Activated naive CD8-positive, alpha-beta T cell treated with anti-CD3 and anti-CD28 coated beads for 36 hours (primary cell): ENCODE measurements around the gene ZFHX2. TPM values are rescaled to one million over a fixed set of nuclear protein-coding genes. Genes with fewer than 3 reads are reported as not detected.

Source experiments
- DNase-seq: peaks from one replicate; pipeline ENCODE4 v3.0.0; 2021
- H3K27ac Mint-ChIP-seq: one replicate; pipeline ENCODE4 v1.8.0; 2022; ENCODE audit warnings: mild to moderate bottlenecking, moderate library complexity, mixed read lengths
- H3K27me3 Mint-ChIP-seq: one replicate; pipeline ENCODE4 v1.8.0; 2022; ENCODE audit warnings: mild to moderate bottlenecking, mixed read lengths
- H3K36me3 Mint-ChIP-seq: one replicate; pipeline ENCODE4 v1.8.0; 2021; ENCODE audit warnings: mild to moderate bottlenecking, mixed read lengths
- H3K4me1 Mint-ChIP-seq: one replicate; pipeline ENCODE4 v1.8.0; 2021; ENCODE audit warnings: mixed read lengths
- H3K4me3 Mint-ChIP-seq: one replicate; pipeline ENCODE4 v1.8.0; 2022; ENCODE audit warnings: mild to moderate bottlenecking, moderate library complexity, mixed read lengths
- H3K9me3 Mint-ChIP-seq: one replicate; pipeline ENCODE4 v1.8.0; 2022; ENCODE audit warnings: mixed read lengths
- total RNA-seq, 2 experiments: library from RNA; stranded (reverse); gene quantifications; one replicate each; pipeline ENCODE4 v1.2.3, GENCODE V29; 2021

Gene ZFHX2
- total RNA-seq, 2 experiments from 2014 or later, result 0.85 to 1.1 TPM

DNA sequence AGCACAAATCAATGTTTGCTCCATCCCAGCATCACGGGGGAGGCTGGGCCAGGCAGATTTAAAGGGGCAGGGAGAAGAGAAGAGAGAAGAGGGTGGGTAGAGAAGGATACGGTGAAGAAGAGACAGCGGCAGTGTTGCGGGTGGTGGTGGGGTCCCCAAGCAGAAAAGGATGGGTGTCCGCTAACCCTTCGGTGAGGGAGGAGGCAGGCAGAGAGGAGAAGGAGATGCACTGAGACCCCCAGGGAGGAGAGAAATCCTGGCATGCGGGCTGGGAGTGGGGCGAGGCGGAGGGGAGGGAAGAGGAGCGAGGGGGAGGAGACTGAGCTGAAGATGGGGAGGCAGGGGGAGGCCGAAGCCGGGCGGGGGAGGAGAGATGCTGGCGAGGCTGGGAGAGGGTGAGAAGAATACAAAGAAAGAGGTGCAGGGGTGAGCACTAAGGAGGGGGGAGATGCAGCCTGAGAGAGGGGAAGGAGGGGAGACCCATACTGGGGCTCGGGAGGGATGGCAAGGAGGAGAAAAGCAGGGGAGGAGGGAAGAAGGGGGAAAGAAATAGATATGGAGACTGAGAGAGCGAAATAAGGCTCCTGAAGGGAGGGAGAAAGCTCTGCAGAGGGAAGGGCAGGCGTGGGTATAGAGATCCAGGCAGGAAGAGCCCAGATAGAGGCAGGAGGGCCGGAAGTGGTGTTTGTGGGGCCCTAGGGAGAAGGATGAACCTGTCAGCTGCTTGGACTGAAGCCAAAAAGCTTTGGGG is 27.2 kb upstream of the ZFHX2 start, which contains the start of gene JPH4:
JPH4 (minus strand) TSS at position 231 of the 751 bp plus-strand sequence. CDS start 1,337 bp downstream, outside the sequence.
- Mint-ChIP-seq H3K4me1 (peaks cover 15% of the 10 kb centered on the region), H3K27me3 (peaks cover 52% of the 10 kb centered on the region), H3K9me3 (no peaks in the 10 kb centered on the region), H3K4me3 (no peak within 1 kb of the TSS), H3K36me3 (no peaks in the 10 kb centered on the region), H3K27ac (no peak within 1 kb of the TSS)
- no peak for DNase-seq

DNA sequence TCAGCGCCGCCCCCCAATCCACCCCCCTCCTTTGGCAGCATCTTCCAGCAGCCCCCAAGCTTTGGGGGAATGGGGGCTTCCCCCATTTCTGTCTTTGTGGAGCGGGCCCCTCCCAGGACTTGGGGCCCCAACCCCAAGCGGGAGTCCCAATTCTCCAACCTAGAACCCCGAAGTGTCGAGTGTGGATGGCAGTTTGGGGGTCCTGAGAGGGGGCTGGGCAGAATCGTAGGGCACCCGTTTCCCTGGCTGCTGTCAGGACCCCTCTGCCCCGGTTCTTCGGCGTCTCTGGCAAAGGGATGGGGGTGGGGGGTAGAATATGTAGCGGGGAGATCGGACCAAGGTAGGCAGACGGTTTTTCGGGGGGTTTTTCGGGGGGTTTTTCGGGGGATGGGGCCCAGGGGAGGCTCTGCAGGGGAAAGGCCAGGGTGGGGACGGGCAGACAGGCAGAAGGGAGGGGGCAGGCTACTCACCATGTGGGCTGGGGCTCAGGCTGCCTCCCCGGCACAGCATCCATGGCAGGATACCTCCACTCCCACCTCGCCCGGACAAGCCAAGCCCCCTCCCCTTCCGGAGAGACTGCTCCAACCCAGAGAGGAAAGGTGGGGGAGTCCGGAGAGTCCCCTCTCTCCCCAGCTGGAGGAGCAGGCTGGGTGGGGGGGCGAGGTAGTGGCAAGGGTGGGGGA is 26.3 kb upstream of the ZFHX2 start:
- Mint-ChIP-seq H3K36me3 (no peaks in the 10 kb centered on the region), H3K9me3 (no peaks in the 10 kb centered on the region), H3K27me3 (peaks cover 57% of the 10 kb centered on the region), H3K4me3 (no peak overlapping the region), H3K4me1 (peaks cover 17% of the 10 kb centered on the region), H3K27ac (no peak overlapping the region)
- DNase-seq, result no peak

DNA sequence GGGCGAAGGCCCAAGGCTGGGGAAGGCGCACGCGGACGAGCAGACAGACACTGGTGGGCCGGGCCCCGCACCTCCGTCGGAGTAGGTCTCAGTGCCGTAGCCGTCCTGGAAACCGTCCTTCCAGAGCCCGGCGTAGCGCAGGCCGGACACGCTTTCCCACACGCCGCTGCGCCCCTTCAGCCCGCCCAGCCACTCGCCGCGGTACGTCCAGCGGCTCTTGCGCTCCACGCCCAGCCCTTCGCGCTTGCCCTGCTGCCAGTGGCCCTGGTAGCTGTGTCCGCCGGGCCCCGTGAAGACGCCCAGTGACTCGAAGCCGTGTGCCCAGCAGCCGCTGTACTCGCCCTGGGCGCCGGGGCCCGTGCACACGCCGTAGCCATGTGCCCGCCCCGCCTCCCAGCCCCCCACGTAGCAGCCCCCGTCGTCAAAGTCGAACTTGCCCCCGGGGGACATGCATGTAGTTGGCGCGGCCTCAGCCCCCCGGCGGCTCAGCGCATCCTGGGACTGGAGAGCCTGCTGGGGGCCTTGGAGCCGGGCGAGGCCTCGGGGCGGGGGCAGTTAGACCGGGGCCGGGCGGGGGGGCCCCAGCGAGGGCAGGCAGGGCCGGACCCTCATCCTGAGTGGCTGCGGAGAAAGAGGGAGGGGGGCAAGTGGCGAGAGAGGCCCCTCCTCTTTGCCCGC is 25.6 kb upstream of the ZFHX2 start:
- H3K4me3 Mint-ChIP-seq, result peak overlapping the region; percentile 35
- peaks cover 17% of the 10 kb centered on the region for H3K4me1 Mint-ChIP-seq
- H3K27me3 Mint-ChIP-seq, result peaks cover 64% of the 10 kb centered on the region
- H3K9me3 Mint-ChIP-seq, result no peaks in the 10 kb centered on the region
- H3K27ac Mint-ChIP-seq, result no peak overlapping the region
- no peak for DNase-seq
- H3K36me3 Mint-ChIP-seq, result no peaks in the 10 kb centered on the region

DNA sequence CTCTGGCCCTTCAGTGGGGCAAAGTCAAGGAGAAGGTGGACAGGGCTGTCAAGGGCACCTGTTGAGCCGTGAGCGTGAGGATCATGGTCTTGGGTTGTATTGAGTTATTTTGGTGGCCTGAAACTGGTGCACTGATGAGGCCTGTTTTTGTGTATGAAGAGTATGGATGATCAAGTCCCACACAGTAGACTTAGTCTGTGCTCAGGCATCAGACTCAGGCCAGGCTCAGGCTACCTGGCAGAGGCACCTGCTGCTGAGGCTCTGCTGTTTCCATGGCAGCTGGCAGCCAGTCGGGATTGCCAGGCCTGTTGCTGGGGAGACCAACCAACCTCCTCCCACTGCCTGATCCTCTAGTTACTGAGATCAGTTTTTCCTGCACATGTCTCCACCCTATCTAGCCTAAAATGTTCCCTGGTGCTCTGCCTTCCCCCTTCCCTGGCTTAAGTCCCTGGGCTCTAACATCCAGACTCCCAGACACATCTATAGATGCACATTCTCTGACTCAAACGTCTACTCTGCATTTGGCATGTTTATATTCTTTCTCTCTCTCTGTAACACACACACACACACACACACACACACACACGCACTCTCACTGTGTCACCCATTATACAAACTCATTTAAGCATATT is 21.9 kb upstream of the ZFHX2 start:
- H3K36me3 Mint-ChIP-seq, result no peaks in the 10 kb centered on the region
- no peaks in the 10 kb centered on the region for H3K9me3 Mint-ChIP-seq
- DNase-seq, result no peak
- peaks cover 54% of the 10 kb centered on the region for H3K27me3 Mint-ChIP-seq
- no peak overlapping the region for H3K4me3 Mint-ChIP-seq
- peaks cover 15% of the 10 kb centered on the region for H3K4me1 Mint-ChIP-seq
- H3K27ac Mint-ChIP-seq, result no peak overlapping the region

DNA sequence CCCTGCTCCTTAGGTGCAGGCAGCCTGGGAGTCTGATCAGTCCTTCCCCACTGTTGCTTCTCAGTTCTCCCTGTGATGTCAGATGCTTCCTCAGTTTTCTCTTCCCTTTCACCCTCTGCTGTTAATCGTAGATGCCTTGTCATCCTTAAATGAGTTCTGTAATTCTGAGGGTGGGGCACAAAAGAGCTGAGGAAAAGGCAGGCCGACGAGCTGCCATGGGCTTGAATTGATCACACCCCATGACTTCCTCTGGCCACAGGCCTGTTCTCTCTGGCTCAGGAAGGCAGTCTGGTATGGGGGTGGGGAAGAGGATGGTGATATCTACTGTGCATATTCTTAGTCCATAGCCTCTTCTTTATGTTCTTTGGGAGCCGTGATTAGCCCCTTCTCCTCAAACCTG is 21.3 kb upstream of the ZFHX2 start:
- Mint-ChIP-seq H3K27ac (no peak overlapping the region), H3K4me3 (no peak overlapping the region), H3K4me1 (peaks cover 18% of the 10 kb centered on the region), H3K9me3 (no peaks in the 10 kb centered on the region), H3K36me3 (no peaks in the 10 kb centered on the region), H3K27me3 (peaks cover 47% of the 10 kb centered on the region)
- DNase-seq, result no peak

DNA sequence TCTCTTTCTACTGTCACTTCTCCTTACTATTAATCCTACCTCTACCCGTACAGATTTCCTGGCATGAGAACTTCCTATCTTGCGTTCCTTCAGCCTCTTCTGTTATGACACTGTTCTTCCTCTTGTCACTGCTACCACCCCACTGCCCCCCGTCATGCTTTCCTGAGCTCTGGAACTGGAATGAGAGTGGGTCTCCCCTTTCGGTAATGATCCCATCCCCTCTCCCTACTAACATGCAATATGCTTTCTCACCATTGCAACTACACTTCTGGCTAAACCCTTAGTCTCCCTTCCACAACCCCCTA is 20.9 kb upstream of the ZFHX2 start:
- Mint-ChIP-seq H3K9me3 (no peaks in the 10 kb centered on the region), H3K27me3 (peaks cover 44% of the 10 kb centered on the region), H3K27ac (no peak overlapping the region), H3K4me1 (peaks cover 20% of the 10 kb centered on the region), H3K4me3 (no peak overlapping the region), H3K36me3 (no peaks in the 10 kb centered on the region)
- DNase-seq, result no peak

DNA sequence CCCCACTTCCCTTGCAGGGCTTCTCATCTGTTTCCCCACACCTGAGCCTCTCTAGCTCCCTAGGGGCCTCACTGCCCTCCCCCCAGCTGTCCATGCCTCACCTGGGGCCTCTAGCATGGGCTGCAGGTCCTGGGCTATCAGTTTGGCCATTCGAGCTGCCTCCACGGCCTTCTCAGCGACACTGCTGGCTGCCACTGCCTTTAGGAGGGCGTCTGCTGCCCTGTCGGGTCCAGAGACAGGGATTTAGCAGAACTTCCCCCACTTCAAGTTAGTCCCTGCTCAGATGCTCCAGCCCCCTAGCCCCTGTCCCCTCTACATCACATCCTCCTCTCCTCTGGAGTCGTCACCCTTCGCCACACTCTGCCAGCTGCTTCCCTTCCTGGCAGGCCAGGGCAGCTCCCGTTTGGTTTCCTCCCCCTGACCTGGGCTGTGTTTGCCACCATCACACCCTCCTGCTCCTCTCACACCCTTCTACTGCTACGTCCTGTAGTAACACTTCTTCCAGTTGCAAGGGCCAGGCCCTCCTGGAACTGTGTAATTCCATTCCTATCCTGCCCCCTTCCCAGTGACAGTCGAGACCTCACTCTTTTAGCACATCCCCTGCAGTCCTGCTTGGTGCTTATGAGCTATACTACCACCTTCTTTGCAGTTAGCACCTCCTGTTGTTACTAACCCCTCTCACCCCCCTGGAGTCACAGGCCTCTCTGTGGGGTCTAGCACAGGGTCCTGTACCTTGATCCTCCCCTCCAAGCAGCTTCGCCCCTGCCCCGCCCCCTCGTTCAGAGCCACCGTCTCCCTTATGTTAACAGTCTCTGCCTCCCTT is 20.3 kb upstream of the ZFHX2 start:
- H3K36me3 Mint-ChIP-seq, result no peaks in the 10 kb centered on the region
- H3K9me3 Mint-ChIP-seq, result no peaks in the 10 kb centered on the region
- peaks cover 40% of the 10 kb centered on the region for H3K27me3 Mint-ChIP-seq
- H3K27ac Mint-ChIP-seq, result no peak overlapping the region
- no peak overlapping the region for H3K4me3 Mint-ChIP-seq
- H3K4me1 Mint-ChIP-seq, result peaks cover 20% of the 10 kb centered on the region
- DNase-seq, result no peak

DNA sequence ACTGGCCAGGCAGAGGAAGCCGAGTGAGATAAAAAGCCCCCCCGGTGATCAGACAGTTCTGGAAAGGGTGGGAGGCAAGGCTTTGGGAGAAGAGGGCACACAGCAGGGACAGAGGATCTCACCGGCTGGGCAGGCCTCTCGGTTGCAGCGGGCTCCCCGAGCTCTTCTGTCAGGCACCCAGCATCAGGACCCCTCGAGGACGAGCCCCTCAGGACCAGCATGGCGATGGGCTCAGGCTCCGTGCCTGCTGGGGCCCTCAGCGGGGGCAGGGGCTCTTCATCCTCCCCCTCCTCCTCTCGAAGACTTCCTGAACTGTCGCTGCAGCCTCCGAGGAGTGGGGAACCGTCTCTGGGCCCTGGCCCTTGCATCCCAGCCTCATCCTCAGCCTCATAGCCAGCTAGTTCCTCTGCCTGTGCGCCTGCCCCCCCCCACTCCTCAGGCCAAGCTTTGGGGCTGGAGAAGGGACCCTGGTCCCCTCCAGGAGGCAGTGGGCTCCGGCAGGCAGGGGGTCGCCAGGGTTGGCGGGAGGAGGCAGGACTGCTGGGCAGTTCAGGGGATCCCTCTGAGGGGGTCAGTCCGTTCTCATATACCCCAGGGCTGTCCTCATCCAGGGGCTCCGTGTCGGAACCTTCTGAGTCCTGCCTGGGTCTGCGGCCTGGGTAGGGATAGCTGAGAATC is 19.4 kb upstream of the ZFHX2 start:
- DNase-seq, result no peak
- Mint-ChIP-seq H3K27ac (no peak overlapping the region), H3K27me3 (peaks cover 32% of the 10 kb centered on the region)

DNA sequence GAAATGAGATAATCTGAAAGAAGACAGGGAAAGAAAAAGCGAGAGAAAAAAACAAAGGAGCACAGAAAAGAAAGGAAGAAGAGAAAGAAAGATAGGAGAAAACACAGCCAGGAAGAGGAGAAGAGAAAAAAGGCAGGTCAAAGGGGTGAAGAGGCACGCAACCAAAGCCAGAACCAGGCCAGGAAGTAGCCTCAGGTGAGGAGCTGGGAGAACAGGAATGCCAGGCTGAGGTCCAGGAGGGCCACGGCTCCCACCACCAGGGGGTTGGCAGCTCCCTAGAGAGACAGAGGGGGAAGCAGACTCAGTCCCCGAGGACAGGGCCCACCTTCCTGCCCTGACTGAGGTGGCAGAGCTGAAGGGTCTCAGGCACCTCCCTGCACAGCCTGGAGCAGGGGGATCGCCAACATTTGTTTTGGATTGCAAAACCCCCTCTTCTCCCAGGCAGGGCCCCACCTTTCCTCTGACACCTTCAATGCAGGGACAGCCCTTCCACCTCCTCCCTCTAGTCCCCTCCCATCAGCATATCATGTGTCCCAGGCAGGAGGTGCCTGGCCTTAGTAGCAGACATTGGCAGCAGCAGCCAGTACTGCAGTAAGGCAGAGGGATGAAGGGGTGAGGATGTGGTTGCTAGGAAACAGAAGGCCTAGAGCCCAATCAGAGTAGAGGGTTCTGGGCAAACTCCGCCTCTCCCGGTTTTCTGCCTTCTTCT is 18.0 kb upstream of the ZFHX2 start:
- Mint-ChIP-seq H3K4me1 (peaks cover 30% of the 10 kb centered on the region), H3K27me3 (peaks cover 23% of the 10 kb centered on the region), H3K9me3 (no peaks in the 10 kb centered on the region), H3K36me3 (peaks cover 5% of the 10 kb centered on the region), H3K4me3 (no peak overlapping the region), H3K27ac (no peak overlapping the region)
- DNase-seq, result no peak

More for the DNA sequence above, 19.4 kb upstream of the ZFHX2 start:
- Mint-ChIP-seq H3K36me3 (peaks cover 2% of the 10 kb centered on the region), H3K4me1 (peaks cover 20% of the 10 kb centered on the region), H3K9me3 (no peaks in the 10 kb centered on the region), H3K4me3 (no peak overlapping the region)

DNA sequence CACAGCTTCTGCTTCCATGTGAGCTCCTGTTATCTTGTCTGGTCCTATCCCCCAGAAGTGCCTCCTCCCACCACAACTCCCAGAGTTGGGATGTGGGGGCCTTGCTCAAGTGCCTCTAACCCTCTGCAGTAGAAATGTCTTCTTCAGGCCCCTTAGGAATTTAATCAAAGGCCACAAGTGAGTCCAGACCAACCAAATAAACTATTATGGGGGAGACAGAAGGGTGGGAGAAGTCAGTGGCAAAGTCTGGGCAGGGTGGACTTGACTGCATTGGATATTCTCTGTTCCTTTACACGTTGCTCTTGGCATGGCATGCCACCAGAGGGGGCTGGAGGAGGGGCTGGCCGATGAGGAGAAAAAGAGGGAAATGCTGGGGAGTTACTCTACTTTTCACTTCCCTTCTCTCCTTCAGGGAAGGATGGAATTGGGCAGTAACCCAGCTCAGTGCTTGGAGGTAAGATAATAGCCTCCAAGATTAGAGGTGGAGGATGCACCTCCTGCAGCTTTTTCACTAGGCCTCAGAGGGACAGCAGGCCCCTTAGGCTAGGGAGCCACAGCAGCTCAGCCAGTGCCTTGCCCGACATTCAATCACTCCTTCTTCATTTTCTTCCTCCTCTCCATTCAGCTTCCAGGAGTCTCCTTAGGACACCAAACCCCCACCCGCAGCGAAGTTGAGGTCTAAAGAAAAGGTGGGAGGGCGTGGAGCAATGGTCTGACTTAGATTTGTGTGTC is 17.2 kb upstream of the ZFHX2 start:
- peaks cover 5% of the 10 kb centered on the region for H3K36me3 Mint-ChIP-seq
- peak overlapping the region; percentile 98 for H3K27ac Mint-ChIP-seq
- peaks cover 17% of the 10 kb centered on the region for H3K27me3 Mint-ChIP-seq
- H3K4me3 Mint-ChIP-seq, result peak overlapping the region; percentile 100
- H3K4me1 Mint-ChIP-seq, result peaks cover 30% of the 10 kb centered on the region
- H3K9me3 Mint-ChIP-seq, result no peaks in the 10 kb centered on the region
- no peak for DNase-seq

DNA sequence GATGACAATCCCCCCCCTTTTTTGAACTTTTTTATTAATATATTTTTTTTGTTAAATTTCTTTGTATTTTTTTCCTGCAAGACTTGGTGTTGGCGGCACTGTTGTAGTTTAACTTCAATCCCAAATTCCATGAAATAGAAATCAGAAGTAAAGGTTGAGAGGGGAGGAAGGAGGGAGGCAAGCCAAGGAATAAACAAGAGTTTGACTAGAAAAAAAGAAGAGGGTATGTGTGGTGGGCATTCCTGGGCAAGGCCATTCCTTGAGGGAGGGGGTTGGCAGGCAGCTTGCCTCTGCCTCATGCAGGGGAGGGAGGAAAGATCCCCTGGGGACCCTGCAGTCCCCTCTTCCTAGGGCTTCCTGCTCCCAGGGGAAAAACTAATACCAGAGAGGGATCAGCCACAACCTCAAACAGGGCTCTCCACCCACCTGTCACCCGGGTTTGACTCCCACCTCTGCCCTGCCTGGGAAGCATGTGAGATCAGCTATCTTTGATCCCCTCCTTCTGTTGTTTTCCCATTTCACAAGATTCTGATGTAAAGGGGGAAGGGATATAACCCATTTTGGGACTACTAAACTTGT is 16.5 kb upstream of the ZFHX2 start:
- H3K36me3 Mint-ChIP-seq, result peaks cover 5% of the 10 kb centered on the region
- H3K4me3 Mint-ChIP-seq, result peak overlapping the region; percentile 100
- H3K27me3 Mint-ChIP-seq, result peaks cover 14% of the 10 kb centered on the region
- H3K4me1 Mint-ChIP-seq, result peaks cover 30% of the 10 kb centered on the region
- no peak for DNase-seq
- H3K9me3 Mint-ChIP-seq, result no peaks in the 10 kb centered on the region
- H3K27ac Mint-ChIP-seq, result peak overlapping the region; percentile 98

DNA sequence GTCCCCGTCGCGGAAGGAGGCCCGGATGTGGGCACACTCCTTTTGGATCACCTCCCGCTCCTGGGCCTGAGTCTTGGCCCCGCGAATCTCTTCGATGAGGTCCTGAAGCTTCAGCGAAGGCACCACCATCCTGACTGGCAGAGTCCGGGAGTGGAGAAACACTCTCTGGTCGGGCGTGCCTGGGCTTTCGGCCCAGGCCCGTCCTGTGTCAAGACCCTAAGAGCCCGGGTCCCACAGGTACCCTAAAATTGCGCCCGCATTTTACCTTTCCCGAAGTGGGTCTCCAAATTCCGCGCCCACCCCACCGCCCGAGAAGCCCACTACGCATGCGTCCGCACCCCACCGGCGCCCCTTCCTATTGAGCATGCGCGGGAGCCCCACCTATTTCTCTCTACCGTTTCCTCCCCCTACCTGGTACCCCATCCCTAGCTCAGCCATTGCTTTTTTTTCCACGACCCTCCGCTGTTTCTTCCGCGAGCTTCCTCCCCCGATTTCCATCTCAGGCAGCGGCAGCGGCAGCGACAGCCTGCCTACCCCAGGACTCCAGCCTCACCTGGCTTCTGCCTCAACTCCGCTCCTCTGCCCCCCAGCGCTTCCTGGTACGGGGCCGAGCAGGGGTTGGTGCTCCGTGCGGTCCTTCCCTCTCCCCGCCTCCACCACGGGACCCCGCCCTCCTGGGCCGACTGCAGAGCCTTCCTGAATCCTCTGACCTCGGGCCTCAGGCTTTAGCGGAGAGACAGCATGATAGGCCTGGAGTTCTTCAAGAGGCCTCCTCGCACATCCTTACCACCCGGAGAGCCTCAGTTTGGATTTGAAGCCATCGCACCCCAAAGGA is 15.8 kb upstream of the ZFHX2 start, which contains the start of gene AP1G2:
AP1G2 (minus strand) TSS at position 606 of the 835 bp plus-strand sequence; CDS start at position 129, 477 bp downstream.
- Mint-ChIP-seq H3K36me3 (peaks cover 7% of the 10 kb centered on the region), H3K9me3 (no peaks in the 10 kb centered on the region), H3K4me1 (peaks cover 28% of the 10 kb centered on the region), H3K27ac (peak within 1 kb of the TSS; percentile 98), H3K27me3 (peaks cover 7% of the 10 kb centered on the region), H3K4me3 (peak within 1 kb of the TSS; percentile 100)
- peak; percentile 92 for DNase-seq
